GM12891 (cell line): ENCODE measurements around the gene YAF2.

ENCODE experiments used
- POLR2A ChIP-seq: IDR thresholded peaks from 2 replicates; pipeline ENCODE4 v1.6.1; 2011; ENCODE audit warnings: low read depth, low read length, control low read depth
- POLR2AphosphoS5 ChIP-seq: IDR thresholded peaks from 2 replicates; pipeline ENCODE4 v1.6.1; 2011; ENCODE audit warnings: low read depth, low read length, control low read depth
- TAF1 ChIP-seq: IDR thresholded peaks from 2 replicates; pipeline ENCODE4 v1.6.1; 2011; ENCODE audit warnings: low read depth, low read length, control low read depth

- TF ChIP-seq POLR2AphosphoS5 (no peak), POLR2A (no peak), TAF1 (no peak)
Measured at GRCh38 chr12:42281278-42281677, 43.2 kb upstream of the YAF2 start.
